RWPE2 (cell line): ENCODE data around the gene SLC25A22.

Experiments used
- ATAC-seq: fragments of 200-7000 bp; cut with Tn5 transposase; 3 replicates; pipeline ENCODE4 v1.9.1; 2021; ENCODE audit warnings: low read depth
- DNase-seq: peaks from one replicate; pipeline ENCODE4 v3.0.0-alpha.2; 2020; ENCODE audit warnings: low spot score
- H3K27ac ChIP-seq: fragments of 450-650 bp; 2 replicates; pipeline ENCODE4 v1.5.1; 2017; ENCODE audit warnings: mild to moderate bottlenecking; ENCODE audit not compliant: poor library complexity, severe bottlenecking
- H3K27me3 ChIP-seq: fragments of 250-450 bp; sonication (Bioruptor Pico); 2 replicates; pipeline ENCODE4 v1.5.1; 2021; ENCODE audit warnings: mild to moderate bottlenecking, moderate library complexity; ENCODE audit not compliant: insufficient read depth, poor library complexity, severe bottlenecking
- H3K36me3 ChIP-seq: fragments of 250-450 bp; sonication (Bioruptor Pico); 2 replicates; pipeline ENCODE4 v1.5.1; 2020; ENCODE audit warnings: low read depth, mild to moderate bottlenecking, moderate library complexity
- H3K4me1 ChIP-seq: fragments of 250-450 bp; sonication (Bioruptor Pico); 2 replicates; pipeline ENCODE4 v1.5.1; 2021; ENCODE audit warnings: mild to moderate bottlenecking, moderate library complexity; ENCODE audit not compliant: insufficient read depth, poor library complexity, severe bottlenecking
- H3K4me3 ChIP-seq: fragments of 250-450 bp; sonication (Bioruptor Pico); 2 replicates; pipeline ENCODE4 v1.5.1; 2021; ENCODE audit warnings: mild to moderate bottlenecking, moderate library complexity; ENCODE audit not compliant: severe bottlenecking
- H3K9me3 ChIP-seq: fragments of 250-450 bp; sonication (Bioruptor Pico); 2 replicates; pipeline ENCODE4 v1.5.1; 2021; ENCODE audit warnings: mild to moderate bottlenecking, moderate library complexity; ENCODE audit not compliant: severe bottlenecking
- TF ChIP-seq, protein P1 (sequence below): fragments of 450-650 bp; IDR thresholded peaks from one replicate; pipeline ENCODE4 v1.5.1; 2017; ENCODE audit warnings: mild to moderate bottlenecking, moderate library complexity; ENCODE audit not compliant: poor library complexity, severe bottlenecking

The SLC25A22 gene

DNA sequence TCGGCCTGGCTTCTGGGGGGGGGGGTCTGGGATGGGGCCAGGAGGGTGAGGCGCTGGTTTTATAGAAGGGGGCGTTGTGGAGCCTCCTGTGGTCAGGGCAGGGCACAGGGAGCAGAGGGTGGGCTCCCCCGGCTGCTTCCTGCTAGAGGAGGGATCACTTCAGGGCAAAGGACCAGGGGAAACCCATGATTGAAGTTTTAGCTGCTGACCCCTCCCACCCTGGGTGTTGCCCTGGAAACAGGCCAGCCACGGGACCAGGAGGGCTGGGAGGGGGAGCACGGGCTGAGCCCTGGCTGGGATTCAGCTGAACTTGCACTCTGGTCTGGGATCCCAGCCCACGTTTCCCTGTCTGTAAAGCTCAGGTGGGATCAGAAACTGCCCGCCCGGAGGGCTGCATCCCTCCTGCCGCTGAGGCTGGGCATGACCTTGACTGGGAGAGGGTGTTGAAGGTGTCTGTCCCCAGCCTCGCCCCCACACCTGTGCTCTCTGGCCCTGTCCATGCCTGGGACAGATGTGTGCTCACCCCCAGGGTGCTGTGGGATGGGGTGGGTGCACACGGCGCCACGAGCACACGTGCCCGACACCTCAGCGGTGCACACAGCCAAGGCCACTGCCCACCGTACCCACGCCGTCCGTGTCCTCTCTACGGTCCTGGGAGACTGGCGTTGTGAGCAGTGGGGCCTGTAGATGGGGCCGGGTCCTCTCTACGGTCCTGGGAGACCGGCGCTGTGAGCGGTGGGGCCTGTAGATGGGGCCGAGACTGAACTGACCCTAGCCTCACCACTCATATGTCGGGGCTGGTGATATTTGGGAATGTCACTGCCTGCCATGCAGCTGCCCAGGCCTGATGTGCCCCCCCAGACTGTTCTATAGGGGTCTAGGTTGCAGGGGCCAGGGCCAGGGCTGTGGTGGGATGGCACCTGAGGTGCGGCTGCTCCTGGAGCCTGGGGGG is 46.9 kb upstream of the SLC25A22 start:
- DNase-seq = peak; percentile 89
- Histone ChIP-seq H3K36me3 (peaks cover 25% of the 10 kb centered on the region), H3K27ac (peak overlapping the region; percentile 97), H3K4me3 (peak overlapping the region; percentile 58), H3K4me1 (peaks cover 24% of the 10 kb centered on the region), H3K27me3 (no peaks in the 10 kb centered on the region), H3K9me3 (no peaks in the 10 kb centered on the region)
- peak; percentile 22 for ATAC-seq
- TF ChIP-seq, protein P1, sequence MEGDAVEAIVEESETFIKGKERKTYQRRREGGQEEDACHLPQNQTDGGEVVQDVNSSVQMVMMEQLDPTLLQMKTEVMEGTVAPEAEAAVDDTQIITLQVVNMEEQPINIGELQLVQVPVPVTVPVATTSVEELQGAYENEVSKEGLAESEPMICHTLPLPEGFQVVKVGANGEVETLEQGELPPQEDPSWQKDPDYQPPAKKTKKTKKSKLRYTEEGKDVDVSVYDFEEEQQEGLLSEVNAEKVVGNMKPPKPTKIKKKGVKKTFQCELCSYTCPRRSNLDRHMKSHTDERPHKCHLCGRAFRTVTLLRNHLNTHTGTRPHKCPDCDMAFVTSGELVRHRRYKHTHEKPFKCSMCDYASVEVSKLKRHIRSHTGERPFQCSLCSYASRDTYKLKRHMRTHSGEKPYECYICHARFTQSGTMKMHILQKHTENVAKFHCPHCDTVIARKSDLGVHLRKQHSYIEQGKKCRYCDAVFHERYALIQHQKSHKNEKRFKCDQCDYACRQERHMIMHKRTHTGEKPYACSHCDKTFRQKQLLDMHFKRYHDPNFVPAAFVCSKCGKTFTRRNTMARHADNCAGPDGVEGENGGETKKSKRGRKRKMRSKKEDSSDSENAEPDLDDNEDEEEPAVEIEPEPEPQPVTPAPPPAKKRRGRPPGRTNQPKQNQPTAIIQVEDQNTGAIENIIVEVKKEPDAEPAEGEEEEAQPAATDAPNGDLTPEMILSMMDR = peak; percentile 9

DNA sequence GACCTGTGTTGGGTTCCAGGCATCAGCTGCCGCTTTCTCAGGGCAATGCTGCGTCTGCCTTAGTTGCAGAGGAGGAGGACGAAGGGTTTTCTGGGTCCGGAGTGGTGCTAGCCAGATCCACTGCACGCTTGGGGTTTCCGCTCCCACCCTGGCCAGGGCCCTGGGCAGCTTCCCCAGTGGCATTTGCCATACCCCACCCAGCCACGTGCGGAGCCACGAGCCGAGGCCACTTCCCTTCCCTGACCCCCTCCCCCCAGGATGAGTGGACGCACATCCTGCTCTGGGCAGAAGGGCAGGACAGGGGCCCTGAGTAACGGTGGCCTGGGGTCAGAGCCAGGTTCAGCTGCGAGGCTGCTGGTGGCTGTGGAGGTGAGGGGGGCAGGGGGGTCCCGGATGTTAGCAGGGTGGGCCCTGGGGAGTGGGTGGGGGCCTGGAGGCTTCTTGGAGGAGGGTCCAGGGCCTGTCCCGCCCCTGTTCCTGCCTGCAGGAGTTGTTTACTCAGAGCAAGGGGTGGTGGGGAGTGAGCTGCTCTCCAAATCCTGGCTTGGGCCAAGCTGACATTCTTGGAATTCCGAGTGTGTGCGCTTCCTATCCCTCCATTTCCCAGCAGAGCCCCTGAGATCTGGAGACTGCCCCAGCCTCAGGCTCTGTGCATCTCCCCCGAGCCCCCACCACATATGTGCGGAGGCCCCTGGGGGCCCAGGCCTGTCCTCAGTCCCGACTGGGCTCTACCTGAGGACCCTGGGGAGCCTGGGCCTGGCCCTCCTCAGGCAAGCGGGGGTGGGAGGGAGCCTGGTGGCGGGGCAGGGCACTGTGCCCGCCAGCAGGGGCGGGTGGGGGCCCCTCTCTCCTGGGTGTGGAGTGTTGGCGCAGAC is 46.0 kb upstream of the SLC25A22 start:
- ATAC-seq = peak; percentile 64
- Histone ChIP-seq H3K27ac (peak overlapping the region; percentile 97), H3K4me1 (peaks cover 24% of the 10 kb centered on the region)

DNA sequence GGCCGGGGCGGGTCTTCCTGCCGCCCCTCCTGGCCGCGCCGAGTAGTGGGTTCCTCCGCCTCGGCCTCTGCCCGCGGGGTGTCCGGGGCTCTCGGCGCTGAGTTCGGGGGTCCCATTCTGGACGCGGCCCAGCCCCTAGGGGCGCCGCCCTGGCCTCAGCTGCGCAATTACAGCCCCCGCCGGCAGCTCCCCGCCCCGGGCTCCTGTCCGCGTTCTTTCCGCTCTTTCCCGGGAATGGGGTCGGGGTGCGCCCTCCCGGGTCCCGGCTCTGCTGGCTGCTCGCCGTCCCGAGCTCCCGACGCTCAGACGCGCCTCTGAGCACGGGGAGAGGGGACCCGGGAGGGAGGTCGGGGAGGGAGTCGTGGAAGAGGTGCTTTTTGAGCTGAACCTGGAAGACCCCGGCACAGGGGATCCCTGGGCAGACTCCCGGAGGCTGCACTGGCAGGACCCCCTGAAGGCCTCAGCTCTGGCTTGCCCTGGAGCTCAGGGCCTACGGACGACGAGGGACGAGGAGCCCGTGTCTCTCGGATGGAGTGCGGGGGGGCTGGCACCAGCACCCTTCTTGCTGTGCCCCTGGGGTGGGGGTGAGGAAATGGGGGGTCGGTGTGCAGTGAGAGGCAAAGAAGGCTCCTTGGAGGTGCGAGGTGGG is 45.1 kb upstream of the SLC25A22 start:
- Histone ChIP-seq H3K9me3 (no peaks in the 10 kb centered on the region), H3K4me3 (peak overlapping the region; percentile 58), H3K36me3 (peaks cover 33% of the 10 kb centered on the region), H3K27me3 (no peaks in the 10 kb centered on the region), H3K4me1 (peaks cover 24% of the 10 kb centered on the region), H3K27ac (peak overlapping the region; percentile 97)
- TF ChIP-seq, protein P1 = no peak
- DNase-seq = no peak
- no peak for ATAC-seq

More for the DNA sequence above, 46.0 kb upstream of the SLC25A22 start:
- TF ChIP-seq, protein P1 = peak; percentile 10
- Histone ChIP-seq H3K36me3 (peaks cover 31% of the 10 kb centered on the region), H3K27me3 (no peaks in the 10 kb centered on the region), H3K9me3 (no peaks in the 10 kb centered on the region), H3K4me3 (peak overlapping the region; percentile 58)
- DNase-seq = peak; percentile 95

DNA sequence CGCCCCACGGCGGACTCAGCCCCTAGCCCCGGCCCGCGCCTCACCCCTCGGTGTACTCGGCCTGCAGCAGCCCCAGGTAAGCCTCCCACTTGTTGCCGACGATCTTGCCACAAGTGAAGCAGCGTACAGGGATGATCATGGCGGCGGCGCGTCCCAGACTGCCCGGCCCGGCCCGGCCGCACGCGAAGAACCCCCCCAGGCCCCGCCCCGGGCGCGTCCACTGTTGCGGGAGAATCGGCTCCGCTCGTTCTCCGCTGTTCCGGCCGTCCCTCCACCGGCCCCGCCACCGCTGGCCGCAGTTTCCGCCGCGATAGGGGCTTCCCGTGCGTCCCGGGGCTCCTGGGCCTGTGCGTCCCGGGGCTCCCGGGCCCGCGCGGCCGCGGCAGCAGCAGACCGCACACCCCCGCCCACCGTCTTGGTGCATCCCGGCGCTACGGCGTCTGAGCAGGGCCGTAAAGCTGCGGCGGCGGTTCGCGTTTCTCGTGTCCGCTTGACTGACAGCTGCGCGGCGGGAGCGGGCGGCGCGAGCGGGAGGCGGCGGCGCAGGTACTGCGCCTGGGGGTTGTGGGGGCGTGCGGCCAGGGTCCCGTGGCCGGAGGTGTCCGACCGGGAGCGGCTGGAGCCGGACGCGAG is 44.4 kb upstream of the SLC25A22 start, which contains the start of the genes POLR2L and TSPAN4:
TSS of gene POLR2L (minus strand) at position 160 of the 633 bp plus-strand sequence. CDS start at position 139, 21 bp downstream.
TSS of gene TSPAN4 (plus strand) at position 483 of the 633 bp plus-strand sequence. CDS start 7,453 bp downstream, outside the sequence.
- H3K4me1 ChIP-seq = peaks cover 24% of the 10 kb centered on the region

More for the DNA sequence above, 44.4 kb upstream of the SLC25A22 start, which contains the start of the genes POLR2L and TSPAN4:
- Histone ChIP-seq H3K27ac (peak within 1 kb of the TSS; percentile 97), H3K36me3 (peaks cover 39% of the 10 kb centered on the region), H3K27me3 (no peaks in the 10 kb centered on the region), H3K4me3 (peak within 1 kb of the TSS; percentile 58), H3K9me3 (no peaks in the 10 kb centered on the region)
- DNase-seq = peak; percentile 93
- ATAC-seq = peak; percentile 13
- TF ChIP-seq, protein P1 = no peak
